GM12865 (cell line): Measurements from ENCODE around the gene NDUFS2.

ENCODE experiments used
- DNase-seq: peaks from one replicate; pipeline ENCODE4 v3.0.0; 2010; ENCODE audit warnings: low read depth
- H3K4me3 ChIP-seq: 2 replicates; pipeline ENCODE4 v1.5.1; 2011; ENCODE audit warnings: mild to moderate bottlenecking, low read depth, low read length, control low read depth
- TF ChIP-seq, protein P1 (sequence below): IDR thresholded peaks from 2 replicates; pipeline ENCODE4 v1.5.1; 2011; ENCODE audit warnings: low read length, control low read depth, low read depth, inconsistent platforms; ENCODE audit not compliant: insufficient read depth; ENCODE audit errors: missing control alignments

NDUFS2 gene

DNA sequence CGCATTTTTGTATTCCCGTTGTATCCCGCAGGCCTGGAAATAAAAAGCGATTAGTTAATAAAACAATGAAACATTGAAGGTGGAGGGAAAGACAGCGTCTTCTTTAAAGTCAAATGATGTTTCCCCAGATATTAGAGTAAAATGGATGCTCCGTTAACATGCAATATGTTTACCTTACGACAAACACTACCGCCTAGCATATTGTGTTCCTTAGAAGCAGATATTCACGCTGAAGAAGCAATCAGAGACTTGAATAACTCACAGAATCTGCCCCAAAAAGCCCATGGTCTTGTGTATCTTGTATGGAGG lies 24.3 kb upstream of the NDUFS2 start:
- peak overlapping the region; percentile 74 for H3K4me3 ChIP-seq
- no peak for DNase-seq
- TF ChIP-seq, protein P1, sequence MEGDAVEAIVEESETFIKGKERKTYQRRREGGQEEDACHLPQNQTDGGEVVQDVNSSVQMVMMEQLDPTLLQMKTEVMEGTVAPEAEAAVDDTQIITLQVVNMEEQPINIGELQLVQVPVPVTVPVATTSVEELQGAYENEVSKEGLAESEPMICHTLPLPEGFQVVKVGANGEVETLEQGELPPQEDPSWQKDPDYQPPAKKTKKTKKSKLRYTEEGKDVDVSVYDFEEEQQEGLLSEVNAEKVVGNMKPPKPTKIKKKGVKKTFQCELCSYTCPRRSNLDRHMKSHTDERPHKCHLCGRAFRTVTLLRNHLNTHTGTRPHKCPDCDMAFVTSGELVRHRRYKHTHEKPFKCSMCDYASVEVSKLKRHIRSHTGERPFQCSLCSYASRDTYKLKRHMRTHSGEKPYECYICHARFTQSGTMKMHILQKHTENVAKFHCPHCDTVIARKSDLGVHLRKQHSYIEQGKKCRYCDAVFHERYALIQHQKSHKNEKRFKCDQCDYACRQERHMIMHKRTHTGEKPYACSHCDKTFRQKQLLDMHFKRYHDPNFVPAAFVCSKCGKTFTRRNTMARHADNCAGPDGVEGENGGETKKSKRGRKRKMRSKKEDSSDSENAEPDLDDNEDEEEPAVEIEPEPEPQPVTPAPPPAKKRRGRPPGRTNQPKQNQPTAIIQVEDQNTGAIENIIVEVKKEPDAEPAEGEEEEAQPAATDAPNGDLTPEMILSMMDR, result no peak

DNA sequence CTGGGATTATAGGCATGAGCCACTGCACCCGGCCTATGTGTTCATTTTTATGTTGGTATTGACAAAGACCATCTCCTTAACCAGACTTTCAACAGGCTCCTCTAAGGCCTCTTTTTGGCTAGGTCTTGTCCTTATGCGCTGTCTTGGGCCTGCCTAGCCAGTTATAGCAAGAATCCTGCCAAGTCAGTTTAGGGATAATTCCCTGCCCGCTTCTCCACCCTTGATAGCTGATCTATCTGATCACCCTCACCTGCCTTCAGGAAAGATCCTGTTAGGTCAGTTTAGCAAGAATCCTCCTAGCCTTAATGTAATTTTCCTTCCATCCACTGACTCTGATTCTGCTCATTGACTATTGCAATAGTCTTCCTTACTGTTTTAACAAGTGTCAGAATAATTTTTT lies 22.5 kb upstream of the NDUFS2 start:
- DNase-seq, result no peak
- TF ChIP-seq, protein P1, result no peak
- no peak overlapping the region for H3K4me3 ChIP-seq

DNA sequence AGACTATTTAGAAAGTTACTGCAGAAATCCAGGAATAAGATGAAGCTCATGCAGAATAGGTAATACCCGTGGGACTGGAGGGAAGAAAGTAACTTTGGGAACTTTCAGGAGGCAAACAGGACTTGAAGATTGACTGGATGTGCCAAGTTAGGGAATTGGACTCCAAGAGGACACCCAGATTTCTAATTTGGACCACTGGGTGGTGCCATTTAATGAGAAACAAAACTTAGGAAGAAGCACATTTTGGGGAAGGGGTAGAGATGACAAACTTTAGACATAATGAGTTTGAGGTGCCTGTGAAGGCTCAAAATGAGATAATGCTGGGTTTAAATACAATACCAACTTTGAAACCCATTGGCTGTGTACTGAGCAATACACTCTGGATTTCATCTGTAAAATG lies 21.5 kb upstream of the NDUFS2 start:
- TF ChIP-seq, protein P1, result no peak
- no peak for DNase-seq
- H3K4me3 ChIP-seq, result no peak overlapping the region

DNA sequence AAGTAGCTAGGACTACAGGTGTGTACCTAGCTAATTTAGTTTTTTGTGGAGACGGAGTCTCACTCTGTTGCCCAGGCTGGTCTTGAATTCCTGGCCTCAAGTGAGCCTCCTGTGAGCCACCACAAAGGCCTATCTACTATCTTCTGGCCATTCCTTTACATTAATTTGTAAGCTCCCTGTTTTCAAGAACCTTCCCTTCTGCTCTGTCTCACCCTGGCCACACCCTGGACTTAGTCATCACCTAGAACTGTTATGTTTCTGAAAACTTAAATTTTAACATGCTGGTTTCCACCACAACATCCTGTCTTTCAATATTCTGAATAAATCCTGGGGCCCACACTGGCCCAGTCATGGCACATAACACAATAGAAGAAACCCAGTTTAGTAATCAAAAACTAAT lies 20.0 kb upstream of the NDUFS2 start:
- peak overlapping the region; percentile 21 for H3K4me3 ChIP-seq
- TF ChIP-seq, protein P1, result no peak
- DNase-seq, result peak; percentile 89

DNA sequence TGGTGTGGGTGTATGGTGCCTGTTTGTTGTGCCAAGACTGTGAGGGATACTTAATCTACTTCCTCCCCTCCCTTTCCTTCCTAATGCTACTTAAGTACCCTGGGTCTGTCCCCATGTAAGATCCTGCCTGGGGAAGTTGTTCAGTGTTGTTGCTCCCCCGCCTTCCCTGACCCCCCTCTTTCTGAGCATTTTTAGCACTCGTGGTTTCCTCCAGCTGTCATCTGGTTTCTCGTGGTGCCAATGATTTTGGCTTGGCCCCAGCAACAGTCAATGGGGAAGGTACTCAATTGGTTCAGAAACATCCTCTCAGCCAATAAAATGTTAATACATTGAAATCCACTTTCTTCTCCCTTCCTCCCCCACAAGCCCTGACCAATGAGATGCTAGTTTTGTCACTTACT lies 16.9 kb upstream of the NDUFS2 start:
- TF ChIP-seq, protein P1, result no peak
- peak; percentile 97 for DNase-seq
- H3K4me3 ChIP-seq, result peak overlapping the region; percentile 63

DNA sequence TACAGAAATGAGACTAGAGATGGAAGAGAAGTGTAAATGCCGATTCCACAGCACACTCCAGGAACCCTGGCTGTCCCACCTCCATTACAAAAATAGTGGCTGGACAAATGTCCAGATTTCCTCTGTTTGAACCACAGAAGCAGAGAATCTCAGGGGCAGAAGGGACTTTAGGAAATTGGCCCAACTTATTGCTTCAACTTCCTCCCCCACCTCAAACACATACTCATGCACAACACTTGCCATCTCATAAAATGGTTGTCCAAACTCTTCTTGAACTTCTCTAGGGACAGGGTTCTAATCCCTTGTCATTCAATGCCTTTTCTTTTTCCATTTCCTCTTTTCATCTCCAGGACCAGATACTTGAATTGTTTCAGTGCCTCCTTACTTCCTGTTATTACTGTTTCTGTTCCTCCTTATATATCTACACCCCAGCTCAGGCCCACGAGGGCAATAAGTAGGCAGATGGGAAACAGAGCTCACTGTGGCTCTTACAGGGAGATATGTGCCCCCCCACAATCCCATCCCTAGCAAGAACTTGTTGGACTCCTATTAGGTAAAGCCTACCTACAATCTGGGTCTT lies 16.3 kb upstream of the NDUFS2 start:
- peak overlapping the region; percentile 45 for H3K4me3 ChIP-seq
- TF ChIP-seq, protein P1, result no peak
- peak; percentile 70 for DNase-seq

DNA sequence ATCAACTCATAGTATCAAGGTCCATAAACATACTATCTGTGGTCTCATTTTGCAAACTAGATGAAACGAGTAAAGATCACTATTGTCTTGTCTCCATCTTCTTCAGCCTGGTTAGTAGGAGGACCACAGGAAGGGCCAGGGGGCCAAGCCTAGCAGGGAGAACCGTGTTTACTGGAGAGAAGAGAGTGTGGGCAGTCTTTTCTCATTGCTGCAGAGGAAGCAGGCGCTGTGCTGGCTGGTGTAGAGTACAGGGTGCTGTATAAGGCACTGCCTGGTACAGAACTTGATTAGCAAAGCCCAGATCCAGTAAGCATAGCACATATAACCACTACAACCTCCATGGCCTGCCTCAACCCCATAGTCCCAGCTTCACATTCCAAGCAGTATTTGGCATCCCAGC lies 14.9 kb upstream of the NDUFS2 start:
- H3K4me3 ChIP-seq, result no peak overlapping the region
- TF ChIP-seq, protein P1, result no peak
- no peak for DNase-seq
